Measurements from ENCODE around the gene ZCRB1.

DNA sequence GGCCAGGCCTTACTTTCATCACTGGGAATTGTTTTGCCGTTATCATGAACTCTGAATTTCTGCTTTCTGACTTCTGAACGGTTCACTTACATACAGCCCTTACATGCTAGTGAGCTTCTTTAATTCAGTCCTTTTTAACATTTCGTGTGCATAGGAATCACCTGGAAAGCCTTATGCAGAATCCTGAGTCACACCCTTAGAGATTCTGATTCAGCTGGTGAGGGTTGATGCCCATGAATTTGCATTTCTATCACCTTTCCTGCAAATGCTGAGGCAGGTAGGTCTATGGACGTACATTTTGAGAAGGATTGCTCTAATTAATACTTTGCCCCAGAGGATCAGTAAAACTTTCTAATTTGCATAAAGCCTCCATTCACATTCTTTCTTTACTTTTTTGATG, 44.1 kb upstream of the ZCRB1 start:
- TF ChIP-seq YY1 (IDR thresholded peaks at IDR 0.05; ENCODE audit: low read depth) (no peak), USF1 (IDR thresholded peaks at IDR 0.05) (no peak)

Measured in Ishikawa (cell line).